Hippocampal formation (tissue), 2 donors: ENCODE measurements around the gene LBX2.
"Not testable (repeated sequence)": the region's sequence is repeated elsewhere in the genome, so short reads cannot be mapped to it uniquely, and the experiment has no call there.

Experiments used
- DNase-seq, 2 donors: peaks; one replicate each; lab custom pipeline; 2025; lab: John Stamatoyannopoulos, UW

Gene LBX2

GRCh38 chr2:74504591-74504990 lies 5.2 kb upstream of the LBX2 start:
- no peak for DNase-seq

- no peak for DNase-seq
Observed at GRCh38 chr2:74503506-74504475, 4.4 kb upstream of the LBX2 start.

GRCh38 chr2:74502720-74503505 lies 3.5 kb upstream of the LBX2 start:
- DNase-seq = no peak

GRCh38 chr2:74502147-74502719 lies 2.8 kb upstream of the LBX2 start:
- no peak for DNase-seq

- no peak for DNase-seq
Observed at GRCh38 chr2:74501335-74502071, 2.1 kb upstream of the LBX2 start.

- no peak for DNase-seq
Observed at GRCh38 chr2:74500578-74500946, 1.2 kb upstream of the LBX2 start.

- no peak for DNase-seq
Observed at GRCh38 chr2:74499940-74500577, 656 bp upstream of the LBX2 start.

- no peak for DNase-seq
Observed at GRCh38 chr2:74498500-74499266, 720 bp downstream of the LBX2 start.

GRCh38 chr2:74497777-74498499 lies 1.5 kb downstream of the LBX2 start:
- DNase-seq = no peak

- no peak for DNase-seq
Observed at GRCh38 chr2:74496997-74497776, 2.2 kb downstream of the LBX2 start.

- DNase-seq = no peak
Observed at GRCh38 chr2:74495440-74495839, 4.0 kb downstream of the LBX2 start.

GRCh38 chr2:74493546-74493945 lies 5.9 kb downstream of the LBX2 start:
- no peak for DNase-seq

GRCh38 chr2:74491648-74492544 lies 7.5 kb downstream of the LBX2 start:
- DNase-seq = no peak

GRCh38 chr2:74489906-74490305 lies 9.5 kb downstream of the LBX2 start:
- DNase-seq = no peak

GRCh38 chr2:74488643-74489481 lies 10.5 kb downstream of the LBX2 start:
- DNase-seq = no peak

GRCh38 chr2:74486141-74486540 lies 13.3 kb downstream of the LBX2 start:
- DNase-seq = no peak

GRCh38 chr2:74483675-74484164 lies 15.7 kb downstream of the LBX2 start:
- DNase-seq = not testable (repeated sequence)
